Measurements from ENCODE around the gene ITPRIPL2. TPM values are rescaled to one million over a fixed set of nuclear protein-coding genes. Genes with fewer than 3 reads are reported as not detected.

Gene ITPRIPL2
- total RNA-seq, 1 experiment from 2014 or later: 67.9 TPM

GRCh38 chr16:19131825-19132218, 18.1 kb downstream of the ITPRIPL2 start:
- no peak overlapping the region for H2AFZ ChIP-seq (ENCODE audit: low read depth, low read length, poor library complexity, severe bottlenecking)
- peak overlapping the region; percentile 80 for H3K27ac ChIP-seq (ENCODE audit: low read depth, low read length)
- 0 out of 2 replicates have a peak overlapping the region, but pooled peaks have one; percentile 44 for H3K9ac ChIP-seq (ENCODE audit: low read length)
- ChIA-PET CTCF (no interaction called here), RAD21 (ENCODE audit: low non-redundant PET in 1 of 2, low total read pairs in 2 of 2, uncharacterized antibody in 2 of 2, unreplicated experiment in 2 of 2) (no interaction called here), POLR2A (interaction anchor here (1.2 to 1.6 kb wide), 4 partner anchors 9 to 37 kb away, joined by 3 to 6 read pairs (median 5); no protein-coding TSS in a partner anchor)
- H3K9me2 ChIP-seq (ENCODE audit: insufficient read depth): no peaks in the 10 kb centered on the region
- H4K20me1 ChIP-seq (ENCODE audit: insufficient read depth): no peaks in the 10 kb centered on the region
- DNase-seq (ENCODE audit: low read depth, low spot score) (no peak), ATAC-seq (no peak)
- peaks cover 0 to 2% of the 10 kb centered on the region in 2 experiments; a peak in 1 of 4 replicates for H3K9me3 ChIP-seq (ENCODE audit: control insufficient read depth in 1 of 2, insufficient read depth in 1 of 2, low read depth in 1 of 2, low read length in 2 of 2)
- intact Hi-C loops (cut with micrococcal nuclease): no loop called here
- H3K36me3 ChIP-seq (ENCODE audit: control insufficient read depth in 1 of 2, insufficient read depth in 2 of 2, low read length in 2 of 2): no peaks in the 10 kb centered on the region
- peaks cover 57 to 68% of the 10 kb centered on the region in 2 experiments for H3K4me1 ChIP-seq (ENCODE audit: control insufficient read depth in 1 of 2, insufficient read depth in 2 of 2, low read length in 2 of 2)
- H3K27me3 ChIP-seq (ENCODE audit: insufficient read depth, low read length): no peaks in the 10 kb centered on the region
- no TSS peak for BruUV-seq (replicated peaks)
- no peak overlapping the region for H3K4me3 ChIP-seq (replicated peaks in 1 of 2; ENCODE audit: low read depth in 1 of 2, low read length in 2 of 2)
- TF ChIP-seq ELF1 (IDR thresholded peaks at IDR 0.05; ENCODE audit: borderline replicate concordance, low read depth): no peak
- TF ChIP-seq SIN3A (IDR thresholded peaks at IDR 0.05; ENCODE audit: low read depth): no peak
- no peak for TF ChIP-seq RAD21 (IDR thresholded peaks at IDR 0.05; ENCODE audit: low read depth)
- TF ChIP-seq MAX (IDR thresholded peaks at IDR 0.05): no peak; the same call in 1 of the 2 replicates
- no peak for TF ChIP-seq POLR2A (IDR thresholded peaks at IDR 0.05; ENCODE audit: borderline replicate concordance, extremely low read depth, insufficient read depth, insufficient read length)
- H3K79me2 ChIP-seq (ENCODE audit: insufficient read depth, low read length): no peaks in the 10 kb centered on the region
- H3K4me2 ChIP-seq (ENCODE audit: low read length): peak overlapping the region; percentile 78

- DNase-seq (ENCODE audit: low read depth, low spot score): no peak
- intact Hi-C loops (cut with micrococcal nuclease): no loop called here
- no peaks in the 10 kb centered on the region for H4K20me1 ChIP-seq (ENCODE audit: insufficient read depth)
- no peak overlapping the region for H3K9ac ChIP-seq (ENCODE audit: low read length)
- H2AFZ ChIP-seq (ENCODE audit: low read depth, low read length, poor library complexity, severe bottlenecking): no peak overlapping the region
- H3K27me3 ChIP-seq (ENCODE audit: insufficient read depth, low read length): no peaks in the 10 kb centered on the region
- H3K4me2 ChIP-seq (ENCODE audit: low read length): peak overlapping the region; percentile 78; the same call in 1 of the 2 replicates
- TF ChIP-seq FOSL1 (IDR thresholded peaks at IDR 0.05; ENCODE audit: low read depth) (no peak), ELF1 (IDR thresholded peaks at IDR 0.05; ENCODE audit: borderline replicate concordance, low read depth) (no peak), ZFX (IDR thresholded peaks at IDR 0.05) (no peak), CEBPB (IDR thresholded peaks at IDR 0.05; ENCODE audit: low read depth) (no peak), POLR2A (IDR thresholded peaks at IDR 0.05; ENCODE audit: borderline replicate concordance, extremely low read depth, insufficient read depth, insufficient read length) (no peak), CBX3 (IDR thresholded peaks at IDR 0.05; ENCODE audit: low read depth) (no peak), JUND (IDR thresholded peaks at IDR 0.05) (no peak), MAX (IDR thresholded peaks at IDR 0.05) (no peak), RAD21 (IDR thresholded peaks at IDR 0.05; ENCODE audit: low read depth) (no peak), CTCF (IDR thresholded peaks at IDR 0.05 in 2 of 3, conservative IDR thresholded peaks at IDR 0.05 in 1 of 3; ENCODE audit: borderline replicate concordance in 1 of 3, insufficient read depth in 1 of 3, low read depth in 2 of 3, low read length in 2 of 3) (no peak), TCF7L2 (IDR thresholded peaks at IDR 0.05; ENCODE audit: borderline replicate concordance, extremely low read depth, insufficient read depth, insufficient read length) (no peak), SP1 (IDR thresholded peaks at IDR 0.05; ENCODE audit: low read depth) (no peak), ZBTB33 (IDR thresholded peaks at IDR 0.05; ENCODE audit: extremely low read depth, insufficient replicate concordance, low read length) (no peak)
- POLR2A ChIA-PET: no interaction called here
- no peak overlapping the region for H3K4me3 ChIP-seq (replicated peaks in 1 of 2; ENCODE audit: low read depth in 1 of 2, low read length in 2 of 2)
- H3K79me2 ChIP-seq (ENCODE audit: insufficient read depth, low read length): no peaks in the 10 kb centered on the region
- CTCF ChIA-PET: interaction anchor here (2.0 kb wide), 1 partner anchor 48 kb away, joined by 4 read pairs; no protein-coding TSS in a partner anchor
- no TSS peak for BruUV-seq (replicated peaks)
- H3K4me1 ChIP-seq (ENCODE audit: control insufficient read depth in 1 of 2, insufficient read depth in 2 of 2, low read length in 2 of 2): peaks cover 62 to 72% of the 10 kb centered on the region in 2 experiments
- peak overlapping the region; percentile 80 for H3K27ac ChIP-seq (ENCODE audit: low read depth, low read length)
- H3K9me2 ChIP-seq (ENCODE audit: insufficient read depth): no peaks in the 10 kb centered on the region
- RAD21 ChIA-PET (ENCODE audit: low non-redundant PET in 1 of 2, low total read pairs in 2 of 2, uncharacterized antibody in 2 of 2, unreplicated experiment in 2 of 2): no interaction called here
- H3K9me3 ChIP-seq (ENCODE audit: control insufficient read depth in 1 of 2, insufficient read depth in 1 of 2, low read depth in 1 of 2, low read length in 2 of 2): no peaks in the 10 kb centered on the region
- ATAC-seq: no peak
- no peaks in the 10 kb centered on the region for H3K36me3 ChIP-seq (ENCODE audit: control insufficient read depth in 1 of 2, insufficient read depth in 2 of 2, low read length in 2 of 2)
Observed at GRCh38 chr16:19132255-19132654, 18.5 kb downstream of the ITPRIPL2 start.

All from HCT116 (cell line).